Measurements from ENCODE around the gene POGK. TPM values are rescaled to one million over a fixed set of nuclear protein-coding genes. Genes with fewer than 3 reads are reported as not detected.
A peak's percentile ranks its signal among the peaks of the same experiment; 100 is the strongest.

POGK gene
- total RNA-seq, 1 donor, result 36.7 TPM

DNA sequence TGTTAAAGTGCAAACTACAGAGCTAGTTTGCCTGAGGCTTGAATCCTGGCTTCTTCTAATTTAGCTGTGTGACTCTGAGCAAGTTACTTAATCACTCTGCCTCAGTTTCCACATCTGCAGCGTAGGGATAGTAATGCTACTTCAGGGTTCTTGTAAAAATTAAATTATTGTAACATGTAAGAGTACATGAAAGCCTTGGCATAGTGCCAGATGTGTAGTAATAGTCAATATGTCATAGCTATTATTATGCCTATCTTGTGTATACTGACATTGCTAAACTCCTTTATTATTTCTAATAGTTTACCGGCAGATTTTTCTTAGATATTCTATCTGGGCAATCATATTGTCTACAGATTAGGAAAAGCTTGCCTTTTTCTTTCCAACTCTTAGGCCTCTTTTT, 43.6 kb downstream of the POGK start:
- no peak for DNase-seq (ENCODE audit: low read depth)
- TF ChIP-seq, protein P1, sequence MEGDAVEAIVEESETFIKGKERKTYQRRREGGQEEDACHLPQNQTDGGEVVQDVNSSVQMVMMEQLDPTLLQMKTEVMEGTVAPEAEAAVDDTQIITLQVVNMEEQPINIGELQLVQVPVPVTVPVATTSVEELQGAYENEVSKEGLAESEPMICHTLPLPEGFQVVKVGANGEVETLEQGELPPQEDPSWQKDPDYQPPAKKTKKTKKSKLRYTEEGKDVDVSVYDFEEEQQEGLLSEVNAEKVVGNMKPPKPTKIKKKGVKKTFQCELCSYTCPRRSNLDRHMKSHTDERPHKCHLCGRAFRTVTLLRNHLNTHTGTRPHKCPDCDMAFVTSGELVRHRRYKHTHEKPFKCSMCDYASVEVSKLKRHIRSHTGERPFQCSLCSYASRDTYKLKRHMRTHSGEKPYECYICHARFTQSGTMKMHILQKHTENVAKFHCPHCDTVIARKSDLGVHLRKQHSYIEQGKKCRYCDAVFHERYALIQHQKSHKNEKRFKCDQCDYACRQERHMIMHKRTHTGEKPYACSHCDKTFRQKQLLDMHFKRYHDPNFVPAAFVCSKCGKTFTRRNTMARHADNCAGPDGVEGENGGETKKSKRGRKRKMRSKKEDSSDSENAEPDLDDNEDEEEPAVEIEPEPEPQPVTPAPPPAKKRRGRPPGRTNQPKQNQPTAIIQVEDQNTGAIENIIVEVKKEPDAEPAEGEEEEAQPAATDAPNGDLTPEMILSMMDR (IDR thresholded peaks at IDR 0.05; ENCODE audit: insufficient read depth, low read depth, low read length), result no peak
- H3K4me3 ChIP-seq (ENCODE audit: low read depth, low read length), result no peak overlapping the region

DNA sequence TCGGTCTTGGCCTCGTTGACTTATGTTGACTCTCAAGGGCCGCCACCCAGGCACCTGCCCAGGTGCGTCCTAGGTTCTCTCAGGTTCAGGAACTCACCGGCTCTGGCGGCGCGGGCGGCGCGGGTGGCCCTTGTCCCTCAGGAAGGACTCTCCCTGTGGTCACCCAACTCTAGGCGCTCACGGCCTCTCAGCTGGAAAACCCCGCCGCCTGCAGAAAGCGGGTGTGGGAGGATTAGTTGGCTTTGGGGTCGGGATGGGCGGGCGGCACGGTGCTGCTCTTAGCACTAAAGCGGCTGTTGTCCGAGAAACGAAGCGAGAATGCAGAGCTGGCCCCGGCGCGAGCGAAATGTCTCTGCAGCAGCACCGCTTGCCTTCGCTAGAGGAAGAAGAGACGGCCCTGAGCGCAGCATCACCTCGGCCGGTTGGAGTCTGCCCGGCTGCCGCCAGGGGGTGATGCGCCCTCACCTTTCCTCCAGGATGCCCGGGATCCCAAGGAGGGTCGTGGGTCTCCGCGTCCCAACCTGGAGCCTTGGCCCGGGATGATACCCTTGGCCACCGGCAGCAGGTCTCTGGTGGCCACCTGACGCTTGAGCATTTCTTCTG, 44.9 kb downstream of the POGK start:
- DNase-seq (ENCODE audit: low read depth), result peak; percentile 17
- TF ChIP-seq, protein P1 (IDR thresholded peaks at IDR 0.05; ENCODE audit: insufficient read depth, low read depth, low read length), result peak; percentile 71
- H3K4me3 ChIP-seq (ENCODE audit: low read depth, low read length), result no peak overlapping the region

DNA sequence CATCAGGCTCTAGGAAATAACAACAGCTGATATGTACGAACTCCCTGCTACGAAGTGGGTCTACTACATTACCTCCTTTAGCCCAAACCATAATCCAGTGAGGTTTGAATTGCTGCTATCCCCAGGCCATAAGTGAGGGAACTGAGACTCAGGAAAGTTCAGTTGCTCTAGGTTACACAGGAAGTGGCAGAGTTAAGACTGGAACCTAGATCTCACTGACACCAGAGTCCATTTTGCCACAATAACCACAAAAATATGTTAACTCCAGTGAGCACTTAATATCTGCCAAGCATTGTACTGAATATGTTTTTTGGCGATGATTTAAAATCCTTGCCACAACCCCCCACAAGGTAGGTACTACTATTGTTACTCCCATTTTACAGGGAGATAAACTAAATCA, 45.7 kb downstream of the POGK start:
- no peak for DNase-seq (ENCODE audit: low read depth)
- TF ChIP-seq, protein P1 (IDR thresholded peaks at IDR 0.05; ENCODE audit: insufficient read depth, low read depth, low read length), result no peak
- H3K4me3 ChIP-seq (ENCODE audit: low read depth, low read length), result no peak overlapping the region

DNA sequence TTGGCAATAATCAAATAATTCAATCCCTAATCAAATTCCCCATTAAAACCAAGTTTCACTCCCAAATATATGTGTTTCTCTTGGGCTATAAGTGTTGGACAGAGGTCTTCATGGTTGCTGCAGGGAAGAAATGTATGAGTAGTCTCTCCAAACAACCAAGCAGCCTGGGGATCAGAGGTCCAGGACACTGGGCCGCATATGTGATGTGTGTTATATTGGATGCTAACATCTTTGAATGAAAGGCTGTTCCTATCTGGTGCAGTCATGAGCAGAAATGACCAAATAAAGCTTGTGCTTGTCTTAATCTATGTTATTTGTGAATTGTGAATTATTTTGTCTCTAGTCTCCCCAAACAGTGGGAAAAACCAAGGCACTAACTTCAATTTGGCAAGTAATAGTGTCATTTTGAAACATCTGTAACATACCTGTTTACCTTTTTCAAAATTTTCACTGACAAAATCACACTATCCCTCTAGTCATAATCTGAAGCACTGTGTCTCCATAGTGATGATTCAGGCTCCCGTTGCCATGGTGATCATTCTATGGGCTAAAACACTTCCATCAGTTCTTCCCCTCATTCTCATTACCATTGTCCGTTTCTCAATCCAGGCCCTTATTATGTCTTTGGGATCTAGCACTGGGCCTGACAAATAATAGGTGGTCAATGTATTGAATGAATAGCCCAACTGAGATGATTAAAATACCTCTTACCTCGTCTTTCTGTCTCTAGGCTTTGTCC, 49.3 kb downstream of the POGK start:
- DNase-seq (ENCODE audit: low read depth), result no peak
- TF ChIP-seq, protein P1 (IDR thresholded peaks at IDR 0.05; ENCODE audit: insufficient read depth, low read depth, low read length), result no peak

DNA sequence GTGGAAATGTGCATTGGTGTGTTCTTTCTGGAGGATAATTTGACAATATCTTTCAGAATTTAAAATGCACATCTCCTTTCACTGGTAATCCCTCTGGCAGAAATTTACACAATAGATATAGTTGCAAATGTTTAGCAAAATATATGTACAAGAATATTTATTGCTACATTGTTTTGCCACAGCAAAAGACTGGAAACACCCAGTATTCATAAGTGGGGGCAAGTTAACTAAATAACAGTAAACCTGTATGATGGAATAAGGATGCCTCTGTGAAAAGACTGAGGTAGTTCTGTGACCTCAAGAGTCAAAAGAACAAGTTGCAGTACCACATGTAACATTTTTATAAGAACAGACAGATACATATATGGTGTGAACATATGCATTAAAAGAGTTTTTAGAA, 50.5 kb downstream of the POGK start:
- DNase-seq (ENCODE audit: low read depth), result no peak
- TF ChIP-seq, protein P1 (IDR thresholded peaks at IDR 0.05; ENCODE audit: insufficient read depth, low read depth, low read length), result no peak
- H3K4me3 ChIP-seq (ENCODE audit: low read depth, low read length), result no peak overlapping the region

More for the DNA sequence above, 49.3 kb downstream of the POGK start:
- no peak overlapping the region for H3K4me3 ChIP-seq (ENCODE audit: low read depth, low read length)

DNA sequence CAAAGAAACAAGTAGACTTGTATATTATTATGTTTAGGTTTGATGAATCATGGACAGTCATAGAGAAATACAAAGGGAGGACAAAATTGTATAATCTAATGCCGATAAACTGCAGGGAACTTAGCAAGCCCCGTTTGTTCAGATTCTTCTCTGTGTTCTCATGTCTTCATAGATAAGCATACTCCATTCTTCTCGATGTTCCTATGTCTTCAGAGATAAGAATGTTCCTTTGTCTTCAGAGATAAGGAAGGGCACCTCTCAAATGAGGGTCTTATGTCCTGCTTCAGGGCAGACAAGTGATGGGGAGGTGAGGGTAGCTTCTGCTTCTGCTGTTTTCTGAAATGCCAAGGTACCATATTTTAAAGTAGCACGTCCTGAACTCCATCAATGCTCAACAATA, 56.5 kb downstream of the POGK start:
- TF ChIP-seq, protein P1 (IDR thresholded peaks at IDR 0.05; ENCODE audit: insufficient read depth, low read depth, low read length), result no peak
- DNase-seq (ENCODE audit: low read depth), result no peak
- no peak overlapping the region for H3K4me3 ChIP-seq (ENCODE audit: low read depth, low read length)
